GM19328 (cell line): ENCODE measurements around the gene BTAF1.
"Not testable (repeated sequence)": the region's sequence is repeated elsewhere in the genome, so short reads cannot be mapped to it uniquely, and the experiment has no call there.

Source experiments
- ATAC-seq: cut with Tn5 transposase; IDR thresholded peaks from one replicate; pipeline ENCODE4 v1.9.1; 2021; ENCODE audit warnings: mild to moderate bottlenecking, moderate library complexity; ENCODE audit not compliant: unreplicated experiment

Gene BTAF1

GRCh38 chr10:91976317-91977051 lies 52.9 kb downstream of the BTAF1 start:
- ATAC-seq = no peak

- no peak for ATAC-seq
Measured at GRCh38 chr10:91977491-91977890, 53.9 kb downstream of the BTAF1 start.

- no peak for ATAC-seq
Measured at GRCh38 chr10:91978585-91978984, 55.0 kb downstream of the BTAF1 start.

GRCh38 chr10:91980319-91980718 lies 56.7 kb downstream of the BTAF1 start:
- ATAC-seq = no peak

- no peak for ATAC-seq
Measured at GRCh38 chr10:91983416-91983815, 59.8 kb downstream of the BTAF1 start.

- no peak for ATAC-seq
Measured at GRCh38 chr10:91987397-91988037, 63.9 kb downstream of the BTAF1 start.

GRCh38 chr10:91992031-91992430 lies 68.5 kb downstream of the BTAF1 start:
- ATAC-seq = no peak

GRCh38 chr10:91996266-91996665 lies 72.7 kb downstream of the BTAF1 start:
- no peak for ATAC-seq

- ATAC-seq = no peak
Measured at GRCh38 chr10:92001581-92001980, 78.0 kb downstream of the BTAF1 start.

GRCh38 chr10:92001995-92002394 lies 78.4 kb downstream of the BTAF1 start:
- ATAC-seq = no peak

GRCh38 chr10:92003258-92003657 lies 79.7 kb downstream of the BTAF1 start:
- ATAC-seq = no peak

GRCh38 chr10:92005978-92006377 lies 82.4 kb downstream of the BTAF1 start:
- ATAC-seq = no peak

- ATAC-seq = no peak
Measured at GRCh38 chr10:92009445-92009844, 85.9 kb downstream of the BTAF1 start.

- ATAC-seq = no peak
Measured at GRCh38 chr10:92010047-92010735, 86.6 kb downstream of the BTAF1 start.

- no peak for ATAC-seq
Measured at GRCh38 chr10:92011560-92012214, 88.1 kb downstream of the BTAF1 start.

- no peak for ATAC-seq
Measured at GRCh38 chr10:92014620-92015019, 91.0 kb downstream of the BTAF1 start.

GRCh38 chr10:92024700-92025099 lies 101.1 kb downstream of the BTAF1 start:
- no peak for ATAC-seq

- ATAC-seq = not testable (repeated sequence)
Measured at GRCh38 chr10:92025340-92025739, 101.8 kb downstream of the BTAF1 start.

- no peak for ATAC-seq
Measured at GRCh38 chr10:92027141-92027540, 103.6 kb downstream of the BTAF1 start.

GRCh38 chr10:92031580-92031979 lies 108.0 kb downstream of the BTAF1 start:
- no peak for ATAC-seq

GRCh38 chr10:92033070-92033469 lies 109.5 kb downstream of the BTAF1 start:
- not testable (repeated sequence) for ATAC-seq
